WERI-Rb-1 (cell line): ENCODE measurements around the gene NFIA.

Experiments
- DNase-seq: peaks from one replicate; pipeline ENCODE4 v3.0.0-alpha.2; 2020
- H3K27ac ChIP-seq: fragments of 250-450 bp; sonication (Bioruptor Pico); 2 replicates; pipeline ENCODE4 v1.5.1; 2020; ENCODE audit warnings: mild to moderate bottlenecking, moderate library complexity
- H3K27me3 ChIP-seq: fragments of 250-450 bp; sonication (Bioruptor Pico); 2 replicates; pipeline ENCODE4 v1.5.1; 2021; ENCODE audit warnings: mild to moderate bottlenecking, low read depth, moderate library complexity; ENCODE audit not compliant: insufficient read depth, severe bottlenecking
- H3K36me3 ChIP-seq: fragments of 250-450 bp; sonication (Bioruptor Pico); 2 replicates; pipeline ENCODE4 v1.5.1; 2020; ENCODE audit warnings: mild to moderate bottlenecking, moderate library complexity
- H3K4me3 ChIP-seq: 2 replicates; pipeline ENCODE4 v1.5.1; 2011; ENCODE audit warnings: low read depth, mild to moderate bottlenecking, control low read depth, low read length
- H3K9me3 ChIP-seq: fragments of 250-450 bp; sonication (Bioruptor Pico); 2 replicates; pipeline ENCODE4 v1.5.1; 2021; ENCODE audit warnings: mild to moderate bottlenecking, moderate library complexity; ENCODE audit not compliant: severe bottlenecking
- CTCF ChIP-seq: IDR thresholded peaks from 2 replicates; pipeline ENCODE4 v1.5.1; 2011; ENCODE audit warnings: low read depth, mild to moderate bottlenecking, control low read depth, inconsistent platforms, low read length

Gene NFIA

GRCh38 chr1:61201035-61201434 lies 118.7 kb downstream of the NFIA start:
- H3K9me3 ChIP-seq: no peaks in the 10 kb centered on the region
- H3K4me3 ChIP-seq: no peak overlapping the region
- no peak for TF ChIP-seq CTCF
- H3K27ac ChIP-seq: no peak overlapping the region
- H3K27me3 ChIP-seq: no peaks in the 10 kb centered on the region
- H3K36me3 ChIP-seq: no peaks in the 10 kb centered on the region
- no peak for DNase-seq

- no peak for TF ChIP-seq CTCF
- DNase-seq: no peak
- Histone ChIP-seq H3K27ac (no peak overlapping the region), H3K9me3 (no peaks in the 10 kb centered on the region), H3K36me3 (no peaks in the 10 kb centered on the region), H3K27me3 (no peaks in the 10 kb centered on the region), H3K4me3 (no peak overlapping the region)
Observed at GRCh38 chr1:61202854-61203598, 120.7 kb downstream of the NFIA start.

- Histone ChIP-seq H3K4me3 (no peak overlapping the region), H3K27me3 (no peaks in the 10 kb centered on the region), H3K27ac (no peak overlapping the region), H3K36me3 (no peaks in the 10 kb centered on the region), H3K9me3 (no peaks in the 10 kb centered on the region)
- no peak for TF ChIP-seq CTCF
- no peak for DNase-seq
Observed at GRCh38 chr1:61204528-61204927, 122.2 kb downstream of the NFIA start.

GRCh38 chr1:61207416-61207815 lies 125.1 kb downstream of the NFIA start:
- TF ChIP-seq CTCF: no peak
- Histone ChIP-seq H3K4me3 (no peak overlapping the region), H3K36me3 (no peaks in the 10 kb centered on the region), H3K9me3 (no peaks in the 10 kb centered on the region), H3K27ac (no peak overlapping the region), H3K27me3 (no peaks in the 10 kb centered on the region)
- no peak for DNase-seq

- Histone ChIP-seq H3K4me3 (no peak overlapping the region), H3K27ac (no peak overlapping the region), H3K9me3 (no peaks in the 10 kb centered on the region), H3K27me3 (no peaks in the 10 kb centered on the region), H3K36me3 (no peaks in the 10 kb centered on the region)
- TF ChIP-seq CTCF: no peak
- no peak for DNase-seq
Observed at GRCh38 chr1:61208172-61208571, 125.8 kb downstream of the NFIA start.

- H3K27me3 ChIP-seq: no peaks in the 10 kb centered on the region
- no peak for DNase-seq
- H3K4me3 ChIP-seq: no peak overlapping the region
- no peaks in the 10 kb centered on the region for H3K9me3 ChIP-seq
- no peaks in the 10 kb centered on the region for H3K36me3 ChIP-seq
- H3K27ac ChIP-seq: no peak overlapping the region
- TF ChIP-seq CTCF: no peak
Observed at GRCh38 chr1:61208831-61209230, 126.5 kb downstream of the NFIA start.
